ENCODE measurements around the gene ZNF860.

ZNF860 gene

GRCh38 chr3:31948280-31948679 lies 33.3 kb upstream of the ZNF860 start:
- H3K9ac ChIP-seq (ENCODE audit: low read length), result no peak overlapping the region
- H3K27me3 ChIP-seq (ENCODE audit: control insufficient read depth, insufficient read depth, low read length), result no peaks in the 10 kb centered on the region
- H3K4me1 ChIP-seq (ENCODE audit: control insufficient read depth, insufficient read depth, low read length), result no peaks in the 10 kb centered on the region
- no peak overlapping the region for H3K4me3 ChIP-seq (ENCODE audit: low read length)
- H3K27ac ChIP-seq (ENCODE audit: low read depth, low read length), result no peak overlapping the region
- no peaks in the 10 kb centered on the region for H3K36me3 ChIP-seq (ENCODE audit: control insufficient read depth, insufficient read depth, low read length)

GRCh38 chr3:31952205-31952604 lies 29.3 kb upstream of the ZNF860 start:
- Histone ChIP-seq H3K9ac (ENCODE audit: low read length) (no peak overlapping the region), H3K27ac (ENCODE audit: low read depth, low read length) (no peak overlapping the region), H3K4me3 (ENCODE audit: low read length) (no peak overlapping the region), H3K36me3 (ENCODE audit: control insufficient read depth, insufficient read depth, low read length) (no peaks in the 10 kb centered on the region), H3K27me3 (ENCODE audit: control insufficient read depth, insufficient read depth, low read length) (no peaks in the 10 kb centered on the region), H3K4me1 (ENCODE audit: control insufficient read depth, insufficient read depth, low read length) (no peaks in the 10 kb centered on the region)

DNA sequence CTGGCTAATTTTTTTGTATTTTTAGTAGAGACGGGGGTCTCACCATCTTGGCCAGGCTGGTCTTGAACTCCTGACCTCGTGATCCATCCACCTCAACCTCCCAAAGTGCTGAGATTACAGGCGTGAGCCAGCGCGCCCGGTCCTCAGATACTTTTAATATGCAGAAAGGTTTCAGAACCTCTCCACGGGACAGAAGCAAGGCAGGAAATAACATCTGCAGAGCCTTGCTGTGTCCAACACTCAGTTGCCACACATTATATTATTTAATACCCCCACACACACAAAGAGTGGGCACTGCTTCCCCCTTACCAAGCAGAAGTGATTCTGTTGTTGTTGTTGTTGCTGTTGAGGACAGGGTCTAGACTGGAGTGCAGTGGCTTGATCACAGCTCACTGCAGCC lies 28.5 kb upstream of the ZNF860 start:
- Histone ChIP-seq H3K4me1 (ENCODE audit: control insufficient read depth, insufficient read depth, low read length) (peaks cover 3% of the 10 kb centered on the region), H3K27me3 (ENCODE audit: control insufficient read depth, insufficient read depth, low read length) (no peaks in the 10 kb centered on the region), H3K27ac (ENCODE audit: low read depth, low read length) (no peak overlapping the region), H3K4me3 (ENCODE audit: low read length) (no peak overlapping the region), H3K36me3 (ENCODE audit: control insufficient read depth, insufficient read depth, low read length) (no peaks in the 10 kb centered on the region), H3K9ac (ENCODE audit: low read length) (no peak overlapping the region)

GRCh38 chr3:31953636-31954035 lies 27.9 kb upstream of the ZNF860 start:
- Histone ChIP-seq H3K9ac (ENCODE audit: low read length) (no peak overlapping the region), H3K36me3 (ENCODE audit: control insufficient read depth, insufficient read depth, low read length) (no peaks in the 10 kb centered on the region), H3K27ac (ENCODE audit: low read depth, low read length) (no peak overlapping the region), H3K27me3 (ENCODE audit: control insufficient read depth, insufficient read depth, low read length) (no peaks in the 10 kb centered on the region), H3K4me3 (ENCODE audit: low read length) (no peak overlapping the region), H3K4me1 (ENCODE audit: control insufficient read depth, insufficient read depth, low read length) (peaks cover 3% of the 10 kb centered on the region)

DNA sequence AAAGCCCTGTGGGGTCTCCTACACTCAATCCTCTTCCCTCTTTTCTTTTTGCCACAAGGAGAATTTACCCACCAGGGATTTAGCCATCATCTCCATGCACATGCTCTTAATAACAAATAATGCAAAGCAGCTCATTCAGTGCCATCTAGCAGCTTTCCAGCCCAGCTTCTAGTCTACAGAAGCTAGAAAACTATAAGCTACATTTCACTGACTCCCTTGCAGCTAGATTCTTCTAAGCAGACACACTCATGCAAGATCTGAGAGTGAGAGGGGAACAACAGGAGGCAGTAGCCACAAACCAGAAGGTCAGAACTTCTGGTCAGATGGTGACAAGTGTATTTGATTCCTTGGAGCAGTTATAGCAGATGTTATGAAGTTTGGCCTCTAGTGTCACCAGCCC lies 26.0 kb upstream of the ZNF860 start:
- Histone ChIP-seq H3K4me1 (ENCODE audit: control insufficient read depth, insufficient read depth, low read length) (peaks cover 4% of the 10 kb centered on the region), H3K36me3 (ENCODE audit: control insufficient read depth, insufficient read depth, low read length) (no peaks in the 10 kb centered on the region), H3K27ac (ENCODE audit: low read depth, low read length) (no peak overlapping the region), H3K27me3 (ENCODE audit: control insufficient read depth, insufficient read depth, low read length) (no peaks in the 10 kb centered on the region), H3K4me3 (ENCODE audit: low read length) (no peak overlapping the region), H3K9ac (ENCODE audit: low read length) (no peak overlapping the region)

DNA sequence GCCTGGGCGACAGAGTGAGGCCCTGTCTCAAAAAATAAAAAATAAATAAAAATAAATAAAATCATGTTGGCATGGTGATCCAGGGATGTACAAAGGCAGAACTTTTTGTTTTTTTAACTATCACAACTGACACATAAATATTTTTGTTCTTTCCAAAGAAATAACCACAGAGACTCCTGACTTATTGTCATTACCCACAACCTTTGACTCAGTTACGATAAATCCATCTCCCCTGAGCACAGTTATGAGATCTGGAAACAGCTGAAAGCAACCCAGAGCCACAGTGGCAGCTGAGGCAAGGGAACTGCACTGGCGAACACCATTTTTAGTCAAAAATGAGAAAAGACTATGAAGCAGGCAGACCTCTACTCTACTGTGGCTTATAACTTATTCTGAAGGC lies 24.4 kb upstream of the ZNF860 start:
- no peaks in the 10 kb centered on the region for H3K27me3 ChIP-seq (ENCODE audit: control insufficient read depth, insufficient read depth, low read length)
- no peaks in the 10 kb centered on the region for H3K36me3 ChIP-seq (ENCODE audit: control insufficient read depth, insufficient read depth, low read length)
- no peak overlapping the region for H3K27ac ChIP-seq (ENCODE audit: low read depth, low read length)

DNA sequence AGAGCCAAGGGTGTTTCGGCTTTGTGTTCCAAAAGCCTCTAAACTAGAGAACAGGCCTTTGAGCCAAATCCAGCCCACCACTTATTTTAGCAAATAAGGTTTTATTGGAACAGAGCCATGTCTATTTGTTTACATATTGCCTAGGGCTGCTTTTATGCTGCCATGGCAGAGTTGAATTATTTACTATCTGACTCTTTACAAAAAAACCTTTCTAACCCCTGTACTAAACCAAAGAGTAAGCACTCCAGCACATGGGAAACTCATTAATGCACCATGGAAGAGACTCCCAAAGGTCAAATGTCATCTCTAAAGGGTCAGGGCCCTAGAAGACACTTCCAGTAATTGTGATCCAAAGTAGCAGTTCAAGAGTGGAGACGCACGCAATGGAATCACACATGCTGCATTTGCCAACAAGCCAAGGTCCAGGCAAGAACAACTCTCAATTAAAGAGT lies 22.8 kb upstream of the ZNF860 start:
- Histone ChIP-seq H3K36me3 (ENCODE audit: control insufficient read depth, insufficient read depth, low read length) (no peaks in the 10 kb centered on the region), H3K9ac (ENCODE audit: low read length) (no peak overlapping the region), H3K4me1 (ENCODE audit: control insufficient read depth, insufficient read depth, low read length) (peaks cover 7% of the 10 kb centered on the region), H3K27ac (ENCODE audit: low read depth, low read length) (peak overlapping the region; percentile 33), H3K27me3 (ENCODE audit: control insufficient read depth, insufficient read depth, low read length) (no peaks in the 10 kb centered on the region), H3K4me3 (ENCODE audit: low read length) (no peak overlapping the region)

More for the DNA sequence above, 24.4 kb upstream of the ZNF860 start:
- peaks cover 7% of the 10 kb centered on the region for H3K4me1 ChIP-seq (ENCODE audit: control insufficient read depth, insufficient read depth, low read length)
- no peak overlapping the region for H3K4me3 ChIP-seq (ENCODE audit: low read length)
- no peak overlapping the region for H3K9ac ChIP-seq (ENCODE audit: low read length)

- Histone ChIP-seq H3K27me3 (ENCODE audit: control insufficient read depth, insufficient read depth, low read length) (no peaks in the 10 kb centered on the region), H3K9ac (ENCODE audit: low read length) (no peak overlapping the region), H3K4me3 (ENCODE audit: low read length) (no peak overlapping the region), H3K4me1 (ENCODE audit: control insufficient read depth, insufficient read depth, low read length) (peaks cover 7% of the 10 kb centered on the region), H3K36me3 (ENCODE audit: control insufficient read depth, insufficient read depth, low read length) (no peaks in the 10 kb centered on the region), H3K27ac (ENCODE audit: low read depth, low read length) (peak overlapping the region; percentile 59)
These were observed 22.3 kb upstream of the ZNF860 start for GRCh38 chr3:31959251-31959650.

DNA sequence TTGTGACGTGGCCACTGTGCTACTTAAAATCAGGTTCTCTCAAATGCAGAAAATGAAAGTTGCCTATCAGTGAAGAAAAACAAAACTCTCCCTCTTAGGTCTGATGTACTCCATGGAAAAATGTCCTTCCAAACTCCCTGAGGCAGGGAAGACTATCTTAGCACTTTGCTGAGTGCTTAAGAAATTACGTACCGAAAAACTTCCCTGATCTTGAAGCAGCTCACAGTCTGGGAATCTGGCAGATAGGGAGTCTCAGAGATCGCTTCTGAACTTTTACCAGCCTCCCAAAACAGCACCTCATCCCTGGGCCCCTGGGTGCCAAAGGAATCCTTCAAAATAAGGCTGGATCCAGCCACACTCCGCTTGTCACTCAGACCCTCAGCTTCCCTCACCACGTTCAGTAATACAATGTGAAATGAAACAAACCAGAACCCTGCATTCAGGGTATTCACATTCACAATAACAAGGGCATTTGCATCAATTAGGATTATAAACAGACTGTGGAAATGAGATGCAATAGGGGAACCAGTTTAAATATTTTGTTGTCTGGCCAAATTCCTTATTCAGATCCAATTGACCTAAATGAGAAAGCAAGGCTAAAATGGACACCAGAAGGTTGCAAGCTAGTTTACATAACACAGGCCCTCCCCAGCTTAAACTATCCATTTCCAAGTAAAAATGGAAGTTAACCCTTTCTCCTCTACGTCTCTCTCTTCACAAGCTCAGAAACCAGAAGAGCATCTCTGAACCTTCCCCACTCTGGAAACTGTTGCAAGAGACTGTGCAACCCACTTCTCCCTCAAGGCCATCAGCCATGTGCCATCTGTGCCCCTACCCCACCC lies 21.4 kb upstream of the ZNF860 start:
- H3K27ac ChIP-seq (ENCODE audit: low read depth, low read length), result peak overlapping the region; percentile 59
- H3K9ac ChIP-seq (ENCODE audit: low read length), result no peak overlapping the region
- H3K4me3 ChIP-seq (ENCODE audit: low read length), result peak overlapping the region; percentile 26

DNA sequence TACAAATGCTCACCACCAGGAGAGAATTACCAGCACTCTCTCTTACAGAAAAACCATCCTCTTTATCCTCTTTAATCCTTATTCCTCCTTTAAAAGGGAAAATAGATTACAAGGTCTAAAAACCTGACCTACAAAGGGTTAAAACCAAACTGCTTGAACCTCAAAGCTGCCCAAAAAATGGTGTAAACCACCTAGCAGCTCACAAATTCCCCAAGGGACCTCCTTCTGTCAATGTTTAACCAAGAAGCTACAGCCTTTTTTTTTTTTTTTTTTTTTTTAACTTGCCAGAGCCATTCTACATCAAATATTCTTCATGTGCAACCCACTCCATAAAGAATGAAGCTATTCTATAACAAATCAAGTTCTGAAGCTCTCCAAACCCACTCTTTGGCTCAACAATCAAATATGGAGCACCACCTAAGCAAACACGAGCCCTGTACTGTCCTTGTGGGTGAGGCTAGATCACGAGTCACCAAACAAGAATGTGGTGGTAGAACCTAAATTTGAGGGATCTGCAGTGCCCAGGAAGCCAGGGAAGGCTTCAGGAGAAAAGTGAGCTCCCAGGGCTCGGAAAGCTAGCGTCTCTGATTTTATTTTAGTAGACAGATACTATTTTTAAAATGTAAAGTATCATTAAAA lies 20.6 kb upstream of the ZNF860 start:
- H3K4me1 ChIP-seq (ENCODE audit: control insufficient read depth, insufficient read depth, low read length), result peaks cover 7% of the 10 kb centered on the region
- no peak overlapping the region for H3K27ac ChIP-seq (ENCODE audit: low read depth, low read length)
- H3K27me3 ChIP-seq (ENCODE audit: control insufficient read depth, insufficient read depth, low read length), result no peaks in the 10 kb centered on the region
- H3K36me3 ChIP-seq (ENCODE audit: control insufficient read depth, insufficient read depth, low read length), result no peaks in the 10 kb centered on the region
- no peak overlapping the region for H3K9ac ChIP-seq (ENCODE audit: low read length)
- no peak overlapping the region for H3K4me3 ChIP-seq (ENCODE audit: low read length)

More for the DNA sequence above, 21.4 kb upstream of the ZNF860 start:
- Histone ChIP-seq H3K27me3 (ENCODE audit: control insufficient read depth, insufficient read depth, low read length) (no peaks in the 10 kb centered on the region), H3K36me3 (ENCODE audit: control insufficient read depth, insufficient read depth, low read length) (no peaks in the 10 kb centered on the region), H3K4me1 (ENCODE audit: control insufficient read depth, insufficient read depth, low read length) (peaks cover 7% of the 10 kb centered on the region)

- Histone ChIP-seq H3K36me3 (ENCODE audit: control insufficient read depth, insufficient read depth, low read length) (no peaks in the 10 kb centered on the region), H3K9ac (ENCODE audit: low read length) (no peak overlapping the region), H3K27me3 (ENCODE audit: control insufficient read depth, insufficient read depth, low read length) (no peaks in the 10 kb centered on the region), H3K27ac (ENCODE audit: low read depth, low read length) (no peak overlapping the region), H3K4me1 (ENCODE audit: control insufficient read depth, insufficient read depth, low read length) (peaks cover 7% of the 10 kb centered on the region), H3K4me3 (ENCODE audit: low read length) (no peak overlapping the region)
These were observed 18.7 kb upstream of the ZNF860 start for GRCh38 chr3:31962801-31963205.

DNA sequence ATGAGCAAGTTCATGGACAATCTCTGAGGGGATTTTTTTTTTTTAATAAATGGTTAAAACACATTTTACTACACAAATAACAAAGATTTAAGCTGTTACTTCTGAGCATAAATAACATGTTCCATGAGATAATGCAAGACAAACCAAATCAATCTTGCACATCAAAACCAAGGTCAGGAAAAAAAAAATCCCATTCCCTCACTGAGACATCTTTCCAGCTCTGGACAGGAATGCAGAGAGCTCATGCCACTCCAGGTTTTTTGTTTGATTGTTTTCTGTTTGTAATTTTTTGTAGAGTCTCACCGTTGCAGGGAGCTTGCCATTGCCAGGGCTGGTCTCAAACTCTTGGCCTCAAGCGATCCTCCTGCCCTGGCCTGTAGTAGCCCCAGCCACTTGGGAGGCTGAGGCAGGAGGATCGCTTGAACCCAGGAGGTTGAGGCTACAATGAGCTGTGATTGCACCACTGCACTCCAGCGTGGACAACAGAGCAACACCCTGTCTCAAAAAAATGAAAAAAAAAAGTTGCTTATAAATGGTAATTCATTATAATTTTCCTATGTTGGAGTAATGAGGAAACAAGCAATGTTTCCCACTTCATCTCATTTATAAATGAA lies 14.5 kb upstream of the ZNF860 start:
- Histone ChIP-seq H3K9ac (ENCODE audit: low read length) (no peak overlapping the region), H3K27ac (ENCODE audit: low read depth, low read length) (no peak overlapping the region), H3K36me3 (ENCODE audit: control insufficient read depth, insufficient read depth, low read length) (no peaks in the 10 kb centered on the region), H3K4me3 (ENCODE audit: low read length) (no peak overlapping the region), H3K4me1 (ENCODE audit: control insufficient read depth, insufficient read depth, low read length) (peaks cover 4% of the 10 kb centered on the region), H3K27me3 (ENCODE audit: control insufficient read depth, insufficient read depth, low read length) (no peaks in the 10 kb centered on the region)

Measured in rectal smooth muscle tissue (tissue), 1 donor.